Left lung (tissue), 10 donors: Measurements from ENCODE around the gene OR6M1. TPM values are rescaled to one million over a fixed set of nuclear protein-coding genes. Genes with fewer than 3 reads are reported as not detected.

ENCODE experiments used
- ATAC-seq: fragments of 200-7000 bp; cut with Tn5 transposase; one replicate; pipeline ENCODE4 v1.9.1; 2020; ENCODE audit warnings: moderate library complexity
- DNase-seq, 4 donors: peaks; one replicate each; pipeline ENCODE4 v3.0.0-alpha.2; 2013 to 2020
- H3K27ac ChIP-seq, 2 donors: fragments of 200-600 bp; sonication (generic) in 1 of 2; one replicate each; pipeline versions ENCODE4 v1.5.0 to v1.8.0; 2020 to 2021
- H3K27me3 ChIP-seq, 2 donors: fragments of 200-600 bp; sonication (generic) in 1 of 2; one replicate each; pipeline versions ENCODE4 v1.5.0 to v1.8.0; 2020 to 2021
- H3K36me3 ChIP-seq, 2 donors: fragments of 200-600 bp; sonication (generic) in 1 of 2; one replicate each; pipeline versions ENCODE4 v1.5.0 to v1.8.0; 2020 to 2021
- H3K4me1 ChIP-seq, 2 donors: fragments of 200-600 bp; one replicate each; pipeline ENCODE4 v1.8.0; 2021
- H3K4me3 ChIP-seq, 2 donors: fragments of 200-600 bp; sonication (generic) in 1 of 2; one replicate each; pipeline versions ENCODE4 v1.5.0 to v1.8.0; 2020 to 2021; ENCODE audit warnings: mild to moderate bottlenecking in 1 of 2
- H3K9me3 ChIP-seq, 2 donors: fragments of 200-600 bp; sonication (generic) in 1 of 2; one replicate each; pipeline versions ENCODE4 v1.5.0 to v1.8.0; 2020 to 2021
- intact Hi-C, 2 donors: fragments of 100-400 bp; cut with DNase I; formaldehyde crosslinking; loops; one replicate each; pipeline versions ENCODE4 v1.11.2 to v1.14.2; 2022
- polyA plus RNA-seq, 6 donors: library from polyadenylated mRNA; unstranded; fragments of 120-200 nt; gene quantifications; one replicate each; pipeline ENCODE4 v1.2.1, GENCODE V29; 2013; ENCODE audit not compliant: insufficient read length in 6 of 6
- total RNA-seq, 2 donors: library from RNA; stranded (reverse); fragmentation: NEBNext Ultra II Directional; extraction: Animal tissue kit (Norgen Biotek cat#: 25700); gene quantifications; one replicate each; pipeline ENCODE4 v1.2.1, GENCODE V29; 2021
- TF ChIP-seq, protein P1 (sequence below), 2 donors: fragments of 200-600 bp; sonication (generic) in 1 of 2; IDR thresholded peaks; one replicate each; pipeline versions ENCODE4 v1.5.0 to v1.8.0; 2021; ENCODE audit warnings: antibody characterized with exemption in 2 of 2
- donor health status: DM: no; HTN: yes; CAD: no.
- donor health status: DM: no; HTN: no; CAD: no.

OR6M1 gene
- total and polyA plus RNA-seq, 8 donors, result not detected

DNA sequence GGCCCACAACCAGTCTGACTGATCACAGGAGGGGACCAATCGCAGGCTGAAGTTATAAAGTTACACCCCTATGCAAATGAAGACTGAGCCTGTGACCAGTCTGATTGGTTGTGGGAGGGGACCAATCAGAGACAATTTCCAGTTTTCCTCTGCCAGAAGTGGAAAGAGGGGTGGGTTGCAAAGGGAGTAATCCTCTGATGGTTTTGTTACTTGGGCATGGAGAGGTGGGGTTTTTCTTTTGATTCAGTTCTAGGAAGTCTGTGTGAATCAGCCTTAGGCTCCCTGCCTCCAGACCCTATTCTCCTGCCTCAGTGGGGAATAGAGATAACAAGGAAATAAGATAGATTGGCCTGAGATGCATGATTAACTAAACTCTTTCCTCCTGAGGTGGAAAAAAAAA is 9.9 kb downstream of the OR6M1 start:
- Histone ChIP-seq H3K27me3 (no peaks in the 10 kb centered on the region), H3K9me3 (peaks cover 0 to 4% of the 10 kb centered on the region in 2 donors), H3K4me1 (no peaks in the 10 kb centered on the region), H3K36me3 (no peaks in the 10 kb centered on the region), H3K27ac (no peak overlapping the region), H3K4me3 (no peak overlapping the region)
- TF ChIP-seq, protein P1, sequence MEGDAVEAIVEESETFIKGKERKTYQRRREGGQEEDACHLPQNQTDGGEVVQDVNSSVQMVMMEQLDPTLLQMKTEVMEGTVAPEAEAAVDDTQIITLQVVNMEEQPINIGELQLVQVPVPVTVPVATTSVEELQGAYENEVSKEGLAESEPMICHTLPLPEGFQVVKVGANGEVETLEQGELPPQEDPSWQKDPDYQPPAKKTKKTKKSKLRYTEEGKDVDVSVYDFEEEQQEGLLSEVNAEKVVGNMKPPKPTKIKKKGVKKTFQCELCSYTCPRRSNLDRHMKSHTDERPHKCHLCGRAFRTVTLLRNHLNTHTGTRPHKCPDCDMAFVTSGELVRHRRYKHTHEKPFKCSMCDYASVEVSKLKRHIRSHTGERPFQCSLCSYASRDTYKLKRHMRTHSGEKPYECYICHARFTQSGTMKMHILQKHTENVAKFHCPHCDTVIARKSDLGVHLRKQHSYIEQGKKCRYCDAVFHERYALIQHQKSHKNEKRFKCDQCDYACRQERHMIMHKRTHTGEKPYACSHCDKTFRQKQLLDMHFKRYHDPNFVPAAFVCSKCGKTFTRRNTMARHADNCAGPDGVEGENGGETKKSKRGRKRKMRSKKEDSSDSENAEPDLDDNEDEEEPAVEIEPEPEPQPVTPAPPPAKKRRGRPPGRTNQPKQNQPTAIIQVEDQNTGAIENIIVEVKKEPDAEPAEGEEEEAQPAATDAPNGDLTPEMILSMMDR (IDR thresholded peaks at IDR 0.05), result no peak
- ATAC-seq (no peak), DNase-seq (no peak)
- intact Hi-C loops, result no loop called here

DNA sequence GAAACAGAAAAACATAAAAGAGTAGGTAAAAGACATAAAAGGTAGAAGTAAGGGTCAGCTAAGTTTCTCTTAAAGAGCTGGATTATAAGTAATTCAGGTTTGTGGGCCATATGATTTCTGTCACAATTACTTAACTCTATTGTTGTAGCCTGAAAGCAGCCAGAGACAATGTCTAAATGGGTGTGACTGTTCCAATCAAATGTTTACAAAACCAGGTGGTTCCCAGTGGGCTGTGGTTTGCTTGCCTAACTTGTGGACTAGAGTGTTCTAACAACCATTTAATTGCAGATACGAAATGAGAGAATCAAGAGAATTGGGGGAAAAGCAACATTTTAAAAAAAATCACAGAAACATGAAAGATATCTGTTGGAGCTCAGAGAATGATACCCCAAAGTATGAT is 22.6 kb downstream of the OR6M1 start:
- Histone ChIP-seq H3K27ac (no peak overlapping the region), H3K4me3 (no peak overlapping the region), H3K9me3 (no peaks in the 10 kb centered on the region), H3K36me3 (no peaks in the 10 kb centered on the region), H3K4me1 (no peaks in the 10 kb centered on the region), H3K27me3 (no peaks in the 10 kb centered on the region)
- intact Hi-C loops, result no loop called here
- ATAC-seq (no peak), DNase-seq (no peak)
- TF ChIP-seq, protein P1 (IDR thresholded peaks at IDR 0.05), result no peak

- TF ChIP-seq, protein P1 (IDR thresholded peaks at IDR 0.05), result no peak
- no peaks in the 10 kb centered on the region for H3K36me3 ChIP-seq
- no peak for DNase-seq
These were observed 27.6 kb downstream of the OR6M1 start for GRCh38 chr11:123778511-123778910.

DNA sequence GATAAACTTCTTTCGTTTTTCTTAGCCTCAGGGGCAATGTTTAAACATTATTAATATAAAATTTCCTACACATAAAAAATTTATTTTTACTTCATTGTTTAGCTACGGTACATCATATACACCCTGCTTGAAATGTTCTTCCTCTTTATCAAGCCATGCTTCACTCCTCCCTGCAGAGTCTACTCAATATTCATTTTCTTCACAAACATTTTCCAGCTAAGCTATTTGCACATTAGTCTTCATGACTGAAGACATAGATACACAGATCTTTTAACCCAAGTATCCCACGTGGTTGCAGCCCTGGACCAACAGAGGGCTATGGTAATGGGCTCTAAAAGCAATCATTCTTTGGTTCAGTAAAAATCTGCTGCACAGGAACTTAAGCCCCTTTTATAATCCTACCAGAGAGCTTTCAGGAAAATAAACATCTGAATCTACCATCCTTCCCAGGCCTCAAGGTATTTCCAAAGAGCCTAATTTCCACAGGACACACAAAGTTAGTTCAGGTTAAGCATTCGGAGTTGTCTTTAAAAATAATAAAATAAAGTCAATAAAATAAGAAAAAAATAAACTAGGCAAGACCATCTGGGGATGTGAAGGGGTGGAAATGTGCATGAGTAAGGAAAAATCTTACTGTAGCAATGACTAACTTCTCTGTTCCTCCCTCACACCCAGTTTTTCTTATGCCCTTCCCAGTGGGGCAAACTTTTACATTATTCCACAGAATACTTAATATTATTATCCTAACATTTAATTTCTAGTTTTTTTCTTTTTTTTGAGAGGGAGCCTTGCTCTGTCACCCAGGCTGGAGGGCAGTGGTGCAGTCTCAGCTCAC is 30.2 kb downstream of the OR6M1 start:
- ATAC-seq (no peak), DNase-seq (no peak)
- Histone ChIP-seq H3K27ac (no peak overlapping the region), H3K4me3 (no peak overlapping the region), H3K27me3 (no peaks in the 10 kb centered on the region), H3K9me3 (no peaks in the 10 kb centered on the region), H3K4me1 (no peaks in the 10 kb centered on the region), H3K36me3 (no peaks in the 10 kb centered on the region)
- TF ChIP-seq, protein P1 (IDR thresholded peaks at IDR 0.05), result no peak
- intact Hi-C loops, result no loop called here

More at GRCh38 chr11:123778511-123778910, 27.6 kb downstream of the OR6M1 start:
- Histone ChIP-seq H3K27me3 (no peaks in the 10 kb centered on the region), H3K9me3 (no peaks in the 10 kb centered on the region), H3K4me1 (no peaks in the 10 kb centered on the region), H3K27ac (no peak overlapping the region), H3K4me3 (no peak overlapping the region)
- ATAC-seq, result no peak
- intact Hi-C loops, result no loop called here

DNA sequence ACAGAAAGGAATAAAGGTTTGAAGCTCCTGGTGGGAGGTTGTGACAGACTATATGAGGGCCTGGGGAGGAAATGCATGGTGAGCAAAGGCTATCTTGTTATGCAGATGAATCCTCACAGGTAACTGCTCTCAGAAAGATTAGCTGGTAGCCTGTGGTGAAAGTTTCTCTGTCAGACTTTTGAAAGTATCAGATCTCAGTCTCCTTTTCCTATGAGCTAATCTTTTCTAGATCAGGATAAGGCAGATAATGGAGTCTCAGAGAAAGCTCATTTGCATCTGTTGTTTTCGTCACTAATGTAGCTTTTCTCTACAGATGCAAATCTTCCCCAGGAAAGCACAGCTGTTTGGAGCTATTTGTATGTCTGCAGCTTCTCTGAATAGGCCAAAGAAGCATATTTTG is 30.9 kb downstream of the OR6M1 start:
- TF ChIP-seq, protein P1 (IDR thresholded peaks at IDR 0.05), result no peak
- intact Hi-C loops, result no loop called here
- no peak for ATAC-seq

More for the DNA sequence above, 30.9 kb downstream of the OR6M1 start:
- Histone ChIP-seq H3K36me3 (no peaks in the 10 kb centered on the region), H3K27ac (no peak overlapping the region), H3K27me3 (no peaks in the 10 kb centered on the region), H3K4me3 (no peak overlapping the region), H3K9me3 (no peaks in the 10 kb centered on the region), H3K4me1 (no peaks in the 10 kb centered on the region)
- no peak for DNase-seq
